Measurements from ENCODE around the gene GUCD1.

DNA sequence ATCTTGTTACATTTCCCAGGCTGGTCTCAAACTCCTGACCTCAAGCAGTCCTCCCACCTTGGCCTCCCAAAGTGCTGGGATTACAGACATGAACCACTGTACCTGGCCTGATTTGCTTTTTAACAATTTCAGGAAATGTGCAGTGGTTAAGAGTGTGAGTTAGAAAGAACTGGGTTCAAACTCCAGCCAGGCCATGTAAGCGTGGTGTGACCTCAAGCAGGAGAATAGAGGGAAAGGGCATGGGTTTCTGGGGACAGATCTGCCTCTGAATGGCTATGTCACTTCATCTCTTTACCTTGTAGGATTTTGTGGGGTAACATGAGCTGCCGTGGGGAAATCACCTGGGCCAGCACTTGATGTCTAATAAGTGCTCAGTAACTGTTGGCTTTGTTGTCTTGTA, 10.1 kb upstream of the GUCD1 start:
- TF ChIP-seq POLR2A (IDR thresholded peaks at IDR 0.05; ENCODE audit: low read depth, low read length) = no peak
- TF ChIP-seq POLR2AphosphoS5 (IDR thresholded peaks at IDR 0.05; ENCODE audit: low read depth, low read length) = no peak
